Ovary (tissue), 3 donors: ENCODE results near the gene C12orf76.

Source experiments
- EP300 ChIP-seq: sonication (generic); formaldehyde crosslinking; IDR thresholded peaks from one replicate; pipeline ENCODE4 v1.6.1; 2017; ENCODE audit warnings: antibody characterized with exemption
- TF ChIP-seq, protein P1 (sequence below), 3 donors: fragments of 450-650 bp in 2 of 3; fragments of 200-600 bp in 1 of 3; IDR thresholded peaks; one replicate each; pipeline versions ENCODE4 v1.5.1 to v1.8.0; 2016 to 2022; ENCODE audit warnings: antibody characterized with exemption in 3 of 3, mild to moderate bottlenecking in 1 of 3
- donor health status: DM: no; HTN: no; CAD: no.

DNA sequence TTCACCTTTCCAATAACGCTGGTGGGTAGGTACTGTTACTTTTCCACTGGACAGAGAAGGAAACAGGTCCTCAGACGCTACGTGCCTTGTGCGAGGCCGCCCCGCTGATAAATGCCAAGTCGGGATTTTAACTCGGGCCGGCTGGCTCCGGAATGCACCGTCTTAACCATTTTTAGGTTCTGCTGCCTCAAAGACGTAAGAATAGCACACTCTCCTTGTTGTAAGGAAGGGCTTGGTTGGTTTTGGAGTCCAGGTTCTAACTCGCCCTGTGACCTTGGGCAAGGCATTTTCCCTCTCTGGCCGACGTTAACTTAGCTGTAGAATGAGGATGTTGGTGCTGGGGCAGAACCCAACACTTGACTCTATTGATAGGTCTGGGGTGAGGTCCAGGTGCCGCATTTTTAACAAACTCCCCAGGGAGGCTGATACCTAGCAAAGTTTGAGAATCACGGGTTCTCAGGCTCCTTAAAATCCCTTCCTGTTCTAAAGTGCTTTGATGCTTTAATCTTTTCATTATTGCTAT, 48.3 kb downstream of the C12orf76 start:
- TF ChIP-seq, protein P1, sequence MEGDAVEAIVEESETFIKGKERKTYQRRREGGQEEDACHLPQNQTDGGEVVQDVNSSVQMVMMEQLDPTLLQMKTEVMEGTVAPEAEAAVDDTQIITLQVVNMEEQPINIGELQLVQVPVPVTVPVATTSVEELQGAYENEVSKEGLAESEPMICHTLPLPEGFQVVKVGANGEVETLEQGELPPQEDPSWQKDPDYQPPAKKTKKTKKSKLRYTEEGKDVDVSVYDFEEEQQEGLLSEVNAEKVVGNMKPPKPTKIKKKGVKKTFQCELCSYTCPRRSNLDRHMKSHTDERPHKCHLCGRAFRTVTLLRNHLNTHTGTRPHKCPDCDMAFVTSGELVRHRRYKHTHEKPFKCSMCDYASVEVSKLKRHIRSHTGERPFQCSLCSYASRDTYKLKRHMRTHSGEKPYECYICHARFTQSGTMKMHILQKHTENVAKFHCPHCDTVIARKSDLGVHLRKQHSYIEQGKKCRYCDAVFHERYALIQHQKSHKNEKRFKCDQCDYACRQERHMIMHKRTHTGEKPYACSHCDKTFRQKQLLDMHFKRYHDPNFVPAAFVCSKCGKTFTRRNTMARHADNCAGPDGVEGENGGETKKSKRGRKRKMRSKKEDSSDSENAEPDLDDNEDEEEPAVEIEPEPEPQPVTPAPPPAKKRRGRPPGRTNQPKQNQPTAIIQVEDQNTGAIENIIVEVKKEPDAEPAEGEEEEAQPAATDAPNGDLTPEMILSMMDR (IDR thresholded peaks at IDR 0.05), result no peak
- TF ChIP-seq EP300, result no peak
